Breast epithelium (tissue), 3 donors: Measurements from ENCODE around the gene CLCN2.
"Not testable (repeated sequence)": the region's sequence is repeated elsewhere in the genome, so short reads cannot be mapped to it uniquely, and the experiment has no call there.

Experiments used
- CTCF ChIP-seq, 3 donors: fragments of 450-650 bp; IDR thresholded peaks; one replicate each; pipeline ENCODE4 v1.5.1; 2016 to 2017; ENCODE audit warnings: antibody characterized with exemption in 3 of 3, mild to moderate bottlenecking in 3 of 3, moderate library complexity in 3 of 3
- POLR2AphosphoS5 ChIP-seq, 3 donors: sonication (generic); formaldehyde crosslinking; IDR thresholded peaks; one replicate each; pipeline ENCODE4 v1.6.1; 2017; ENCODE audit warnings: antibody characterized with exemption in 3 of 3

- TF ChIP-seq CTCF, POLR2AphosphoS5 (IDR thresholded peaks at IDR 0.05): not testable (repeated sequence)
Observed at GRCh38 chr3:184339451-184340135, 21.8 kb downstream of the CLCN2 start.
